K562 (cell line): ENCODE measurements around the gene SRPK3. TPM values are rescaled to one million over a fixed set of nuclear protein-coding genes. Genes with fewer than 3 reads are reported as not detected.

Experiments
- CBX1 ChIP-seq: sonication (generic); IDR thresholded peaks from 2 replicates; pipeline ENCODE4 v1.6.1; 2016; ENCODE audit warnings: antibody characterized with exemption, low read depth, mild to moderate bottlenecking
- CHCHD3 ChIP-seq: fragments of 250-450 bp; sonication (Bioruptor Pico); IDR thresholded peaks from 2 replicates; pipeline ENCODE4 v2.1.2; 2022; ENCODE audit warnings: mild to moderate bottlenecking
- EWSR1 ChIP-seq: fragments of 450-650 bp; IDR thresholded peaks from 2 replicates; pipeline ENCODE4 v1.6.1; 2018; ENCODE audit warnings: borderline replicate concordance, mild to moderate bottlenecking, low read depth, moderate library complexity; ENCODE audit not compliant: partially characterized antibody
- HDAC2 ChIP-seq: fragments of 450-650 bp; IDR thresholded peaks from 2 replicates; pipeline ENCODE4 v1.6.1; 2016; ENCODE audit warnings: mild to moderate bottlenecking
- HDAC8 ChIP-seq: fragments of 450-650 bp; IDR thresholded peaks from 2 replicates; pipeline ENCODE4 v1.6.1; 2016; ENCODE audit warnings: mild to moderate bottlenecking, missing genetic modification characterization, moderate library complexity, missing compliant biosample characterization
- MECOM ChIP-seq: fragments of 250-450 bp; sonication (Bioruptor Pico); IDR thresholded peaks from 2 replicates; pipeline ENCODE4 v1.8.0; 2022; ENCODE audit warnings: inconsistent platforms
- PHB ChIP-seq: fragments of 250-450 bp; sonication (Bioruptor Pico); IDR thresholded peaks from 2 replicates; pipeline ENCODE4 v1.5.0; 2021
- RBM39 ChIP-seq: fragments of 200-400 bp; formaldehyde crosslinking; optimal IDR thresholded peaks from 2 replicates; pipeline ENCODE3; 2018; ENCODE audit warnings: low read depth, low read length
- SMAD4 ChIP-seq: fragments of 250-450 bp; sonication (Bioruptor Pico); conservative IDR thresholded peaks from 2 replicates; pipeline ENCODE4 v1.8.0; 2021; ENCODE audit warnings: inconsistent platforms, mild to moderate bottlenecking, moderate library complexity
- THRAP3 ChIP-seq: fragments of 450-650 bp; IDR thresholded peaks from 2 replicates; pipeline ENCODE4 v1.6.1; 2016; ENCODE audit warnings: mild to moderate bottlenecking, inconsistent platforms, borderline replicate concordance
- YY1 ChIP-seq, 3 experiments: IDR thresholded peaks; 2 replicates each; pipeline ENCODE4 v1.6.1; 2011; ENCODE audit warnings: low read length in 2 of 3, mild to moderate bottlenecking in 2 of 3, moderate library complexity in 2 of 3, borderline replicate concordance in 1 of 3, control low read depth in 1 of 3, low read depth in 1 of 3; ENCODE audit not compliant: insufficient read depth in 3 of 3, insufficient replicate concordance in 2 of 3, control insufficient read depth in 1 of 3, insufficient read length in 1 of 3; ENCODE audit errors: extremely low read depth in 1 of 3
- ZNF384 ChIP-seq: IDR thresholded peaks from 2 replicates; pipeline ENCODE4 v1.6.1; 2012; ENCODE audit warnings: low read depth, low read length, improper control_type of control experiment
- polyA plus RNA-seq, 8 experiments: library from polyadenylated mRNA; depleted of rRNA in 4 of 8; stranded (reverse) in 5 of 8; unstranded in 3 of 8; fragments of >200 nt; fragmentation: Nextera tagmentation in 2 of 8; fragmentation: Illumina TruSeq in 1 of 8; extraction: Ambion mirVana in 2 of 8; extraction: Trizol in 1 of 8; gene quantifications; 2 replicates each; pipeline versions ENCODE4 v1.2.1 to v1.2.3, GENCODE V29; 2011 to 2014; ENCODE audit warnings: inconsistent platforms in 1 of 8, missing spikeins in 1 of 8
- total RNA-seq, 7 experiments: library from RNA; depleted of rRNA in 6 of 7; stranded (reverse); fragments of >200 nt in 6 of 7; fragmentation: Illumina TruSeq in 2 of 7; extraction: Trizol in 2 of 7; gene quantifications; 2 replicates each; pipeline versions ENCODE4 v1.2.1 to v1.2.3, GENCODE V29; 2011 to 2021; ENCODE audit warnings: low replicate concordance in 1 of 7
- TF ChIP-seq, protein P1 (sequence below): IDR thresholded peaks from 2 replicates; pipeline ENCODE4 v1.6.1; 2011; ENCODE audit not compliant: insufficient read length; ENCODE audit errors: extremely low read depth
- TF ChIP-seq, protein P2 (sequence below): fragments of 250-450 bp; sonication (Bioruptor Pico); IDR thresholded peaks from 2 replicates; pipeline ENCODE4 v1.4.0; 2020
- TF ChIP-seq, protein P3 (sequence below): fragments of 250-450 bp; sonication (Bioruptor Pico); IDR thresholded peaks from 2 replicates; pipeline ENCODE4 v1.5.0; 2021; ENCODE audit warnings: mild to moderate bottlenecking, moderate library complexity

Gene SRPK3
- total and polyA plus RNA-seq, 9 of the 15 experiments (the other 6 are each of a cell fraction or from before 2014, with no cell fraction given): 0.01 to 0.09 (median 0.04) TPM; not detected in 2

DNA sequence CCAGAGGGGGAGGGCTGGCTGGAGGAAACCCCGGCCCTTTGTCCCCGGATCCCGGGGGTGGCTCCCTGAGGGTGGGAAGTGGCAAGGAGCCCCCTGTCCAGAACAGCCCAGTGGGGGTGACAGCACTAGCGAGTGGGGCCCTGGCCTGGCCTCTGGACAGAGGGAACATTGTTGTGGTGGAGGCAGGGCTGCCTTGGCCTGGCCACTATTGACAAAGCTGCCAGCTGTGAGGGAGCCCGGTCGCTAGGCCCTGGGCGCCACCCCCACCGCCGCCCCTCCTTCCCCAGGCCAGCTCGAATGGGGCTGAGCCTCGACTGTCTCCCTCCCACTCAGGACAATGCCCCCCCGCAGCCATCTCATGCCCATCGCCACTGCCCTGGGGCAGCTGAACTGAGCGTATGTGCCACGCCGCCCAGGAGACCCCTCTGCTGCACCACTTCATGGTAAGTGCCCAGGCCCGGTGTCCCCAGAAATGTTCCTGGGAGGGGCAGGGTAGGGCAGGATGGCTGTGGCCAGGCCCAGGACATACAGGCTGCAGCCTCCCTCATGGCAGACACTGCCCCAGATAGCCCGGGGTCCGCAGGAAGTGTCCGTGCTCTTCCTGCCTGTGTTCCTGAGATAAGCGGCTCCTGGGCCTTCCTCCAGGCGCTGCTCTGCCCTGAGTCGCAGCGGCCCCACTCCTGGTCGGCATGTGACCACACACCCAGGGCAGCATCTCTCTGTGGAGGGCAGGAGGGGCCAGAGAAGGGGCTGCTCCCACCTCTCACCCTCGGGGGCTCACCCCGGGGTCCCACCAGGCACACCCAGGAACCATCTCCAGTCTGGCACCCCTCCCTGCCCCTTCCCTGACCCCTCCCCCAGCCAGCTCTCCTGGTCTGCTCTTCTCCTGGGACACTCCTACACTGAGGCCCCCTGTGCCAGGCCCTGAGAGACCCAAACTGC lies 15.4 kb upstream of the SRPK3 start (continued):
- TF ChIP-seq RBM39 (no peak), HDAC8 (tag) (no peak), THRAP3 (no peak), MECOM (CRISPR knock-in tag) (peak; percentile 70), CBX1 (no peak; the same call in 1 of the 2 replicates), ZNF384 (no peak), EWSR1 (no peak), YY1 (IDR thresholded peaks at IDR 0.05; ENCODE audit: borderline replicate concordance in 1 of 3, control insufficient read depth in 1 of 3, extremely low read depth in 1 of 3, insufficient read depth in 3 of 3, insufficient read length in 1 of 3, insufficient replicate concordance in 2 of 3, low read depth in 1 of 3, low read length in 2 of 3) (peak in 2 of 3 experiments; percentile 66 to 69), CHCHD3 (CRISPR knock-in tag) (no peak), HDAC2 (no peak), SMAD4 (CRISPR knock-in tag) (peak; percentile 82), PHB (CRISPR knock-in tag) (no peak)
- TF ChIP-seq, protein P1, sequence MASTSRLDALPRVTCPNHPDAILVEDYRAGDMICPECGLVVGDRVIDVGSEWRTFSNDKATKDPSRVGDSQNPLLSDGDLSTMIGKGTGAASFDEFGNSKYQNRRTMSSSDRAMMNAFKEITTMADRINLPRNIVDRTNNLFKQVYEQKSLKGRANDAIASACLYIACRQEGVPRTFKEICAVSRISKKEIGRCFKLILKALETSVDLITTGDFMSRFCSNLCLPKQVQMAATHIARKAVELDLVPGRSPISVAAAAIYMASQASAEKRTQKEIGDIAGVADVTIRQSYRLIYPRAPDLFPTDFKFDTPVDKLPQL: no peak
- TF ChIP-seq, protein P2, sequence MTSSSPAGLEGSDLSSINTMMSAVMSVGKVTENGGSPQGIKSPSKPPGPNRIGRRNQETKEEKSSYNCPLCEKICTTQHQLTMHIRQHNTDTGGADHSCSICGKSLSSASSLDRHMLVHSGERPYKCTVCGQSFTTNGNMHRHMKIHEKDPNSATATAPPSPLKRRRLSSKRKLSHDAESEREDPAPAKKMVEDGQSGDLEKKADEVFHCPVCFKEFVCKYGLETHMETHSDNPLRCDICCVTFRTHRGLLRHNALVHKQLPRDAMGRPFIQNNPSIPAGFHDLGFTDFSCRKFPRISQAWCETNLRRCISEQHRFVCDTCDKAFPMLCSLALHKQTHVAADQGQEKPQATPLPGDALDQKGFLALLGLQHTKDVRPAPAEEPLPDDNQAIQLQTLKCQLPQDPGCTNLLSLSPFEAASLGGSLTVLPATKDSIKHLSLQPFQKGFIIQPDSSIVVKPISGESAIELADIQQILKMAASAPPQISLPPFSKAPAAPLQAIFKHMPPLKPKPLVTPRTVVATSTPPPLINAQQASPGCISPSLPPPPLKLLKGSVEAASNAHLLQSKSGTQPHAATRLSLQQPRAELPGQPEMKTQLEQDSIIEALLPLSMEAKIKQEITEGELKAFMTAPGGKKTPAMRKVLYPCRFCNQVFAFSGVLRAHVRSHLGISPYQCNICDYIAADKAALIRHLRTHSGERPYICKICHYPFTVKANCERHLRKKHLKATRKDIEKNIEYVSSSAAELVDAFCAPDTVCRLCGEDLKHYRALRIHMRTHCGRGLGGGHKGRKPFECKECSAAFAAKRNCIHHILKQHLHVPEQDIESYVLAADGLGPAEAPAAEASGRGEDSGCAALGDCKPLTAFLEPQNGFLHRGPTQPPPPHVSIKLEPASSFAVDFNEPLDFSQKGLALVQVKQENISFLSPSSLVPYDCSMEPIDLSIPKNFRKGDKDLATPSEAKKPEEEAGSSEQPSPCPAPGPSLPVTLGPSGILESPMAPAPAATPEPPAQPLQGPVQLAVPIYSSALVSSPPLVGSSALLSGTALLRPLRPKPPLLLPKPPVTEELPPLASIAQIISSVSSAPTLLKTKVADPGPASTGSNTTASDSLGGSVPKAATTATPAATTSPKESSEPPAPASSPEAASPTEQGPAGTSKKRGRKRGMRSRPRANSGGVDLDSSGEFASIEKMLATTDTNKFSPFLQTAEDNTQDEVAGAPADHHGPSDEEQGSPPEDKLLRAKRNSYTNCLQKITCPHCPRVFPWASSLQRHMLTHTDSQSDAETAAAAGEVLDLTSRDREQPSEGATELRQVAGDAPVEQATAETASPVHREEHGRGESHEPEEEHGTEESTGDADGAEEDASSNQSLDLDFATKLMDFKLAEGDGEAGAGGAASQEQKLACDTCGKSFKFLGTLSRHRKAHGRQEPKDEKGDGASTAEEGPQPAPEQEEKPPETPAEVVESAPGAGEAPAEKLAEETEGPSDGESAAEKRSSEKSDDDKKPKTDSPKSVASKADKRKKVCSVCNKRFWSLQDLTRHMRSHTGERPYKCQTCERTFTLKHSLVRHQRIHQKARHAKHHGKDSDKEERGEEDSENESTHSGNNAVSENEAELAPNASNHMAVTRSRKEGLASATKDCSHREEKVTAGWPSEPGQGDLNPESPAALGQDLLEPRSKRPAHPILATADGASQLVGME: no peak
- TF ChIP-seq, protein P3, sequence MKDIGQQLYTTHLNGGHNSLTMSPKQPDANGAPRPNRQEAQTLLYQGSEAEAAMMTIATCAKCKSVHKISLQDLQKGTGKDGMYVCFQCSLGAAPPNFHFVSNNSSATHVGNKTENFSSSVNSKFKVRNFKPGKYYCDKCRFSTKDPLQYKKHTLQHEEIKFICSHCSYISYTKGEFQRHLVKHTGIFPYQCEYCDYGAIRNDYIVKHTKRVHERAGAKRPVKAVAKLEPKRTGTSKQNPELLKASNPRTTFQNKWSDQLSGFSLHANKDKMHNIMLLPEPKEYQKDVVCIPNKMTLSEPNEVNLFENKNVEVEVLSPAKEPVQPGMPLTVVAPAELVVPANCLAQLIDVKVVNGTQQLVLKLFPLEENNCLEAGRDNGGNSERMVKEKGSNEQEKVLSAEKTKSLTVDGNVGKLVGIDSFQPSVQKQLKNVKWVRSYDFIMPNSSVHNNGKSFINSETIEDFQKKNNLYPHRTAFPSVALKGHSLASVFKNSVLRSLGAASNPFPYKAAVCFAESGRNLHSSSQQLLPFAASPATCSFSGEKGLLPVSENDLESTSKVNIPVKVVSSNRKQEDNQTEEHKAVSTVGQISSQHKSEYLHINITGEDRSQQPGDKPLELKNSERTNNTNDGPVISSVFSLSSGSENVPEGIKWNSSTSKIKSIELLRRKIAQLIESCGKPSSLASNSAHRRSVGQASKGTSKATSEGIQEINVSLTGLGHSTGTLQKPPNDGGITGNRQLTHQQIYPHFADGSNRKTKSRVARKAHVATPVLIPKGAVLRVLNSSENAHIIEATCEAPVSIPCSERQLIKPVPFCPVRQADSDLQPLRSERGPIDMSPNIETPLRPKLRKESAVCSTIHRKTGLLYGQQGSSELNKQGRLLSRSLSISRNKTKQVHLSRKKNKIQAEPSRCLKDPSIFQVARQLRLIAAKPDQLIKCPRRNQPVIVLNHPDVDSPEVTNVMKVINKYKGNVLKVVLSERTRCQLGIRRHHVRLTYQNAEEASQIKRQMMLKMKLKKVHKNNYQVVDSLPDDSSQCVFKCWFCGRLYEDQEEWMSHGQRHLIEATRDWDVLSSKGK (CRISPR knock-in tag): no peak
